ENCODE data around the gene CXADR. TPM values are rescaled to one million over a fixed set of nuclear protein-coding genes. Genes with fewer than 3 reads are reported as not detected.
"Not testable (repeated sequence)": the region's sequence is repeated elsewhere in the genome, so short reads cannot be mapped to it uniquely, and the experiment has no call there.

Gene CXADR
- total RNA-seq, 4 donors from 2014 or later: 1.3 to 29.9 (median 17.9) TPM

- Histone ChIP-seq H3K9me3 (no peaks in the 10 kb centered on the region), H3K36me3 (no peaks in the 10 kb centered on the region), H3K27ac (no peak overlapping the region), H3K4me1 (no peaks in the 10 kb centered on the region), H3K4me3 (no peak overlapping the region), H3K27me3 (no peaks in the 10 kb centered on the region)
- no peak for DNase-seq
- no peak for TF ChIP-seq POLR2A (IDR thresholded peaks at IDR 0.05)
- TF ChIP-seq CTCF (IDR thresholded peaks at IDR 0.05): no peak
- intact Hi-C loops (cut with DNase I; ENCODE audit: low total_unique reads): no loop called here
Observed at GRCh38 chr21:17469727-17470126, 43.1 kb upstream of the CXADR start.

DNA sequence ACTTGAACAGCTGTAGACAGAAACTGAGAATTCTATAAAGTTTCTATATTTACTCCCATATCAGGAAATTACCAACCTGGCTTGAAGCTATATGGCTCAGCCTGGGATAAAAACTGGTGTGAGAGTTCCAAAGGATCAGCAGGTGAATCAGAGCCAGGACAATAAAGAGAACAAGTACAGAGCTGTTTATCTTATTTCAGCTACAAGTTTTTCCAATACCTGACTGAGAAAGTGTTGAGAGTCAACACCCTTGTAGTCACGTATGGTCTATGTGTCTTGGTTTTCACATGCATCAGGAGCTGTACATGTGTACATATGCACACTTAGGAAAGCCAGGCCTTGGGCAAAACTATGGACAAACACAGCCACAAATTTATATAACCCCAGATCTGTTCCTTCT, 40.7 kb upstream of the CXADR start:
- no peak overlapping the region for H3K27ac ChIP-seq
- H3K4me3 ChIP-seq: no peak overlapping the region
- intact Hi-C loops (cut with DNase I; ENCODE audit: low total_unique reads): no loop called here
- TF ChIP-seq POLR2A (IDR thresholded peaks at IDR 0.05) (no peak), CTCF (IDR thresholded peaks at IDR 0.05) (no peak)
- no peaks in the 10 kb centered on the region for H3K4me1 ChIP-seq
- no peaks in the 10 kb centered on the region for H3K9me3 ChIP-seq
- DNase-seq: no peak
- H3K27me3 ChIP-seq: no peaks in the 10 kb centered on the region
- no peaks in the 10 kb centered on the region for H3K36me3 ChIP-seq

GRCh38 chr21:17472592-17473271, 40.1 kb upstream of the CXADR start:
- Histone ChIP-seq H3K9me3 (no peaks in the 10 kb centered on the region), H3K27me3 (no peaks in the 10 kb centered on the region), H3K27ac (no peak overlapping the region), H3K4me1 (no peaks in the 10 kb centered on the region), H3K36me3 (no peaks in the 10 kb centered on the region), H3K4me3 (no peak overlapping the region)
- DNase-seq: no peak
- TF ChIP-seq POLR2A (IDR thresholded peaks at IDR 0.05) (no peak), CTCF (IDR thresholded peaks at IDR 0.05) (no peak)
- intact Hi-C loops (cut with DNase I; ENCODE audit: low total_unique reads): no loop called here

GRCh38 chr21:17476006-17476405, 36.8 kb upstream of the CXADR start:
- no peak overlapping the region for H3K27ac ChIP-seq

GRCh38 chr21:17478156-17478555, 34.7 kb upstream of the CXADR start:
- H3K36me3 ChIP-seq; H3K4me3 ChIP-seq; DNase-seq; intact Hi-C loops (cut with DNase I; ENCODE audit: low total_unique reads); H3K27ac ChIP-seq; H3K27me3 ChIP-seq; H3K9me3 ChIP-seq; H3K4me1 ChIP-seq: not testable (repeated sequence)

More at GRCh38 chr21:17476006-17476405, 36.8 kb upstream of the CXADR start:
- Histone ChIP-seq H3K36me3 (no peaks in the 10 kb centered on the region), H3K27me3 (no peaks in the 10 kb centered on the region), H3K4me1 (no peaks in the 10 kb centered on the region), H3K4me3 (no peak overlapping the region), H3K9me3 (no peaks in the 10 kb centered on the region)
- no peak for DNase-seq
- intact Hi-C loops (cut with DNase I; ENCODE audit: low total_unique reads): no loop called here
- TF ChIP-seq CTCF (IDR thresholded peaks at IDR 0.05) (no peak), POLR2A (IDR thresholded peaks at IDR 0.05) (no peak)

DNA sequence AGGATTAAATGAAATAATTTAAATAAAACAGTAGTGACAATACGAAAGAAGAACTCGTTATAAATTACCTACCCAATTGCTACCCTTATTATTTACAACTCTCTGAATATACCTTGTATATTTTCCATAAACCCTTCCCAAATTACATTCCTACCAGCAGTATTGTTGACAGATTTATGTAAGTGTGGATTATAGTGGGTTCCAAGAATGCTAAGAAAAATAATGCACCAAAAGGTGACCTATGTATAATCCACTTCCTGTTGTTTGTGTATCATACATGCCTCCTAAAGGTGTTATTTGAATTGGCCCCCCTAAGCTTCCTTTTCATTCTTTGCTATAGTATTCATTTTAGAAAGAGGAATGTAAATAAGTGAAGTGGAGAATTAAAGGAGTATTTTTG, 33.2 kb upstream of the CXADR start:
- DNase-seq: no peak
- Histone ChIP-seq H3K27ac (no peak overlapping the region), H3K4me3 (no peak overlapping the region), H3K4me1 (no peaks in the 10 kb centered on the region), H3K36me3 (no peaks in the 10 kb centered on the region), H3K27me3 (no peaks in the 10 kb centered on the region), H3K9me3 (no peaks in the 10 kb centered on the region)
- TF ChIP-seq POLR2A (IDR thresholded peaks at IDR 0.05) (no peak), CTCF (IDR thresholded peaks at IDR 0.05) (no peak)
- intact Hi-C loops (cut with DNase I; ENCODE audit: low total_unique reads): no loop called here

Measured in uterus (tissue), 4 donors.